H1 (cell line): Measurements from ENCODE around the gene ACP6. TPM values are rescaled to one million over a fixed set of nuclear protein-coding genes. Genes with fewer than 3 reads are reported as not detected.

Source experiments
- CTCF ChIA-PET: fragments of 300-600 bp; sonication (Branson Sonifier 250); formaldehyde crosslinking; loops from one replicate; lab custom pipeline; 2021; ENCODE audit not compliant: partially characterized antibody; lab: Charles Lee
- POLR2A ChIA-PET: fragments of 300-600 bp; sonication (Branson Sonifier 250); formaldehyde crosslinking; loops from one replicate; lab custom pipeline; 2021; ENCODE audit warnings: inconsistent platforms; ENCODE audit not compliant: partially characterized antibody; lab: Charles Lee
- DNase-seq, 2 experiments: peaks; one replicate each; pipeline versions ENCODE4 v3.0.0 to v3.0.0-alpha.2; 2010 to 2022; ENCODE audit warnings: low spot score in 2 of 2, low read depth in 1 of 2, mixed read lengths in 1 of 2
- FAIRE-seq: peaks from 2 replicates; lab custom pipeline; 2011; peaks lifted over from hg19 to GRCh38; lab: Jason Lieb, UNC
- H2AFZ ChIP-seq: 2 replicates; pipeline ENCODE4 v1.8.1; 2012; ENCODE audit warnings: low read length, inconsistent platforms
- H2AK5ac ChIP-seq: 2 replicates; pipeline ENCODE4 v1.6.1; 2013; ENCODE audit warnings: low read depth, low read length
- H2BK120ac ChIP-seq: replicated peaks from 2 replicates; pipeline ENCODE3; 2013; ENCODE audit warnings: low read depth, low read length, inconsistent platforms
- H2BK12ac ChIP-seq: 2 replicates; pipeline ENCODE4 v1.6.1; 2013; ENCODE audit warnings: low read depth, low read length
- H2BK15ac ChIP-seq: 2 replicates; pipeline ENCODE4 v1.6.1; 2013; ENCODE audit warnings: low read length
- H2BK20ac ChIP-seq: 2 replicates; pipeline ENCODE4 v1.6.1; 2013; ENCODE audit warnings: low read length
- H2BK5ac ChIP-seq: 2 replicates; pipeline ENCODE4 v1.6.1; 2013; ENCODE audit warnings: low read depth, low read length
- H3K14ac ChIP-seq: 2 replicates; pipeline ENCODE4 v1.6.1; 2013; ENCODE audit warnings: inconsistent platforms; ENCODE audit not compliant: insufficient read length
- H3K18ac ChIP-seq: 2 replicates; pipeline ENCODE4 v1.6.1; 2013; ENCODE audit warnings: low read length; ENCODE audit errors: extremely low read depth
- H3K23ac ChIP-seq: 2 replicates; pipeline ENCODE4 v1.6.1; 2013; ENCODE audit warnings: inconsistent platforms; ENCODE audit not compliant: insufficient read length
- H3K23me2 ChIP-seq: 2 replicates; pipeline ENCODE4 v1.6.1; 2013; ENCODE audit warnings: low read depth, low read length
- H3K27ac ChIP-seq: 2 replicates; pipeline ENCODE4 v1.6.1; 2011; ENCODE audit warnings: low read depth, low read length, inconsistent platforms
- H3K27me3 ChIP-seq, 4 experiments: replicated peaks in 1 of 4; 1 replicate in 1 of 4; 2 replicates in 3 of 4; pipeline versions ENCODE4 v1.6.1 to v1.8.1; 2011 to 2013; ENCODE audit warnings: low read length in 3 of 4, mild to moderate bottlenecking in 3 of 4, inconsistent platforms in 2 of 4, mixed read lengths in 2 of 4, moderate library complexity in 1 of 4; ENCODE audit not compliant: control insufficient read depth in 3 of 4, insufficient read depth in 3 of 4; ENCODE audit errors: extremely low read depth in 1 of 4
- H3K36me3 ChIP-seq, 4 experiments: 2 replicates each; pipeline versions ENCODE4 v1.6.1 to v1.8.1; 2011 to 2013; ENCODE audit warnings: mild to moderate bottlenecking in 4 of 4, low read length in 3 of 4, moderate library complexity in 2 of 4, control low read depth in 1 of 4, inconsistent platforms in 1 of 4; ENCODE audit not compliant: insufficient read depth in 4 of 4, control insufficient read depth in 2 of 4
- H3K4ac ChIP-seq: replicated peaks from 2 replicates; pipeline ENCODE3; 2013; ENCODE audit warnings: low read length, low read depth, mixed read lengths, inconsistent platforms; ENCODE audit not compliant: insufficient read length
- H3K4me1 ChIP-seq, 4 experiments: replicated peaks in 1 of 4; 1 replicate in 1 of 4; 2 replicates in 3 of 4; pipeline versions ENCODE4 v1.6.1 to v1.8.1; 2011 to 2013; ENCODE audit warnings: low read length in 3 of 4, inconsistent platforms in 2 of 4, mixed read lengths in 1 of 4; ENCODE audit not compliant: insufficient read depth in 4 of 4, control insufficient read depth in 3 of 4
- H3K4me2 ChIP-seq, 2 experiments: 2 replicates each; pipeline versions ENCODE4 v1.6.1 to v1.8.1; 2011 to 2013; ENCODE audit warnings: low read depth in 2 of 2, low read length in 2 of 2, control low read depth in 1 of 2, inconsistent platforms in 1 of 2, mild to moderate bottlenecking in 1 of 2; ENCODE audit not compliant: insufficient read depth in 1 of 2
- H3K4me3 ChIP-seq, 4 experiments: fragments of 200-600, 300-600 bp in 1 of 4; sonication (generic), shearing (Covaris generic), sonication (Bioruptor Twin) in 1 of 4; 2 replicates each; pipeline versions ENCODE4 v1.5.1 to v1.8.1; 2011 to 2016; ENCODE audit warnings: low read length in 4 of 4, low read depth in 3 of 4, control low read depth in 2 of 4, inconsistent platforms in 2 of 4, mild to moderate bottlenecking in 2 of 4, mixed read lengths in 1 of 4, moderate library complexity in 1 of 4; ENCODE audit not compliant: insufficient read depth in 2 of 4; ENCODE audit errors: extremely low read depth in 1 of 4
- H3K56ac ChIP-seq: replicated peaks from 2 replicates; pipeline ENCODE3; 2013; ENCODE audit warnings: low read depth, mild to moderate bottlenecking, mixed read lengths, low read length, inconsistent platforms; ENCODE audit not compliant: insufficient read length
- H3K79me1 ChIP-seq: 2 replicates; pipeline ENCODE4 v1.6.1; 2013; ENCODE audit warnings: low read depth, low read length, control low read depth
- H3K79me2 ChIP-seq, 2 experiments: 2 replicates each; pipeline versions ENCODE4 v1.6.1 to v1.8.1; 2012 to 2013; ENCODE audit warnings: low read length in 2 of 2, mild to moderate bottlenecking in 2 of 2, inconsistent platforms in 1 of 2; ENCODE audit not compliant: insufficient read depth in 2 of 2, control insufficient read depth in 1 of 2
- H3K9ac ChIP-seq, 4 experiments: replicated peaks in 1 of 4; 1 replicate in 1 of 4; 2 replicates in 3 of 4; pipeline versions ENCODE4 v1.6.1 to v1.8.1; 2011 to 2013; ENCODE audit warnings: low read depth in 3 of 4, low read length in 3 of 4, control low read depth in 2 of 4, mild to moderate bottlenecking in 2 of 4, moderate library complexity in 2 of 4, inconsistent platforms in 1 of 4; ENCODE audit errors: extremely low read depth in 1 of 4
- H3K9me3 ChIP-seq, 2 experiments: 2 replicates each; pipeline versions ENCODE4 v1.6.1 to v1.8.1; 2012 to 2013; ENCODE audit warnings: mild to moderate bottlenecking in 2 of 2, moderate library complexity in 2 of 2, control low read depth in 1 of 2, inconsistent platforms in 1 of 2, low read depth in 1 of 2, low read length in 1 of 2, mixed read lengths in 1 of 2; ENCODE audit not compliant: insufficient read depth in 2 of 2
- H4K20me1 ChIP-seq, 2 experiments: replicated peaks in 1 of 2; 2 replicates each; pipeline versions ENCODE3 to v1.8.1; 2011 to 2013; ENCODE audit warnings: inconsistent platforms in 2 of 2, low read length in 2 of 2, mild to moderate bottlenecking in 1 of 2; ENCODE audit not compliant: insufficient read depth in 2 of 2, control insufficient read depth in 1 of 2
- H4K5ac ChIP-seq: 2 replicates; pipeline ENCODE4 v1.6.1; 2013; ENCODE audit warnings: low read length, low read depth, mixed read lengths, inconsistent platforms; ENCODE audit not compliant: insufficient read length
- H4K8ac ChIP-seq: 2 replicates; pipeline ENCODE4 v1.8.0; 2013; ENCODE audit warnings: mild to moderate bottlenecking, moderate library complexity, low read length, inconsistent platforms; ENCODE audit not compliant: insufficient read depth; ENCODE audit errors: extremely low read depth
- H4K91ac ChIP-seq: replicated peaks from 2 replicates; pipeline ENCODE3; 2013; ENCODE audit warnings: low read length, mixed read lengths, inconsistent platforms; ENCODE audit not compliant: insufficient read length
- BACH1 ChIP-seq: IDR thresholded peaks from 2 replicates; pipeline ENCODE4 v1.6.1; 2012; ENCODE audit warnings: low read length, improper control_type of control experiment
- CEBPB ChIP-seq: IDR thresholded peaks from 2 replicates; pipeline ENCODE4 v1.6.1; 2012; ENCODE audit warnings: low read depth, low read length
- CHD1 ChIP-seq: IDR thresholded peaks from 2 replicates; pipeline ENCODE4 v1.6.1; 2012; ENCODE audit warnings: low read depth, low read length, improper control_type of control experiment
- HDAC6 ChIP-seq: IDR thresholded peaks from one replicate; pipeline ENCODE4 v1.7.1; 2012; ENCODE audit warnings: low read depth, mild to moderate bottlenecking, inconsistent platforms, low read length, moderate library complexity
- KDM4A ChIP-seq: IDR thresholded peaks from one replicate; pipeline ENCODE4 v1.7.1; 2012; ENCODE audit warnings: low read depth, mild to moderate bottlenecking, moderate library complexity, low read length, inconsistent platforms; ENCODE audit not compliant: severe bottlenecking
- POLR2A ChIP-seq, 2 experiments: IDR thresholded peaks; 1 replicate in 1 of 2; 2 replicates in 1 of 2; pipeline ENCODE4 v1.6.1; 2011; ENCODE audit warnings: low read depth in 2 of 2, low read length in 2 of 2, mild to moderate bottlenecking in 2 of 2; ENCODE audit errors: control extremely low read depth in 1 of 2
- RFX5 ChIP-seq: IDR thresholded peaks from 2 replicates; pipeline ENCODE4 v1.6.1; 2011; ENCODE audit warnings: low read depth, low read length, improper control_type of control experiment, borderline replicate concordance
- SIN3A ChIP-seq, 2 experiments: IDR thresholded peaks in 1 of 2; conservative IDR thresholded peaks in 1 of 2; 2 replicates each; pipeline ENCODE4 v1.6.1; 2011 to 2012; ENCODE audit warnings: low read length in 2 of 2, improper control_type of control experiment in 1 of 2, low read depth in 1 of 2, mild to moderate bottlenecking in 1 of 2
- SIX5 ChIP-seq: IDR thresholded peaks from 2 replicates; pipeline ENCODE4 v1.6.1; 2011; ENCODE audit warnings: mild to moderate bottlenecking, low read depth, low read length
- WGBS, 2 experiments: shearing (Covaris generic) in 1 of 2; methylation state at CpG; one replicate each; pipeline versions ENCODE4 v1.1.6 to v1.1.7; 2013 to 2015; ENCODE audit warnings: low lambda C conversion rate in 2 of 2, mixed read lengths in 2 of 2, inconsistent platforms in 1 of 2, low coverage in 1 of 2, missing lambda C conversion rate in 1 of 2; ENCODE audit not compliant: insufficient replicate concordance in 2 of 2, insufficient coverage in 1 of 2, insufficient read length in 1 of 2; ENCODE audit errors: extremely low coverage in 1 of 2, missing lambda C conversion rate in 1 of 2; 5-methylcytosine and 5-hydroxymethylcytosine counted together
- long read RNA-seq, 2 experiments: library from RNA in 1 of 2; library from capped mRNA in 1 of 2; stranded (forward); transcript quantifications; one replicate each; pipeline ENCODE4 v2.0.0, GENCODE V29; 2021; ENCODE audit warnings: inconsistent platforms in 1 of 2
- polyA minus RNA-seq, 3 experiments: library from RNA; depleted of rRNA, polyadenylated mRNA; stranded (reverse); fragments of >200 nt; gene quantifications; 1 replicate in 2 of 3; 2 replicates in 1 of 3; pipeline ENCODE4 v1.2.3, GENCODE V29; 2011
- polyA plus RNA-seq, 7 experiments: library from polyadenylated mRNA; depleted of rRNA in 3 of 7; stranded (reverse) in 5 of 7; unstranded in 2 of 7; fragments of >200 nt in 5 of 7; fragments of 200-250 nt in 2 of 7; gene quantifications; 1 replicate in 5 of 7; 2 replicates in 1 of 7; 4 replicates in 1 of 7; pipeline versions ENCODE4 v1.2.1 to v1.2.3, GENCODE V29; 2011 to 2013; ENCODE audit warnings: missing spikeins in 2 of 7, mixed read lengths in 2 of 7
- total RNA-seq: library from RNA; stranded (reverse); fragmentation: NEBNext Ultra II Directional; extraction: Animal tissue kit (Norgen Biotek cat#: 25700); gene quantifications from 2 replicates; pipeline ENCODE4 v1.2.1, GENCODE V29; 2021

ACP6 gene
- total RNA-seq (17.1 and 17.7 TPM in 2 replicates), polyA plus RNA-seq (2011; rRNA removed) (11.3 and 11.4 TPM in 2 replicates), polyA minus RNA-seq (2011; rRNA and poly(A)+ RNA removed) (14.4 and 16.6 TPM in 2 replicates)
- polyA plus RNA-seq (2011; cell fraction: cytosol; rRNA removed), result 15.8 TPM
- 42.6 TPM for polyA plus RNA-seq (2011; cell fraction: nucleus; rRNA removed)
- polyA plus RNA-seq (2012, experiment 1 of 2), result 15.5 to 21.6 TPM (median 16.7 TPM) in 4 replicates
- 8.1 TPM for polyA plus RNA-seq (2012, experiment 2 of 2)
- polyA plus RNA-seq (2013, experiment 1 of 2), result 13.1 TPM
- polyA plus RNA-seq (2013, experiment 2 of 2), result 13.4 TPM
- polyA minus RNA-seq (2011; cell fraction: cytosol; rRNA and poly(A)+ RNA removed), result 8.4 TPM
- polyA minus RNA-seq (2011; cell fraction: nucleus; rRNA and poly(A)+ RNA removed), result 26.4 TPM
- long read RNA-seq, experiment 1, full-length matches to known transcripts, result 5 of 13 reads
- long read RNA-seq, experiment 1, partial matches to known transcripts, result 3 of 13 reads
- long read RNA-seq, experiment 1, other reads (novel, unspliced or antisense), result 5 of 13 reads
- long read RNA-seq, experiment 2, full-length matches to known transcripts, result 7 of 9 reads
- long read RNA-seq, experiment 2, partial matches to known transcripts, result 0 of 9 reads
- long read RNA-seq, experiment 2, other reads (novel, unspliced or antisense), result 2 of 9 reads

DNA sequence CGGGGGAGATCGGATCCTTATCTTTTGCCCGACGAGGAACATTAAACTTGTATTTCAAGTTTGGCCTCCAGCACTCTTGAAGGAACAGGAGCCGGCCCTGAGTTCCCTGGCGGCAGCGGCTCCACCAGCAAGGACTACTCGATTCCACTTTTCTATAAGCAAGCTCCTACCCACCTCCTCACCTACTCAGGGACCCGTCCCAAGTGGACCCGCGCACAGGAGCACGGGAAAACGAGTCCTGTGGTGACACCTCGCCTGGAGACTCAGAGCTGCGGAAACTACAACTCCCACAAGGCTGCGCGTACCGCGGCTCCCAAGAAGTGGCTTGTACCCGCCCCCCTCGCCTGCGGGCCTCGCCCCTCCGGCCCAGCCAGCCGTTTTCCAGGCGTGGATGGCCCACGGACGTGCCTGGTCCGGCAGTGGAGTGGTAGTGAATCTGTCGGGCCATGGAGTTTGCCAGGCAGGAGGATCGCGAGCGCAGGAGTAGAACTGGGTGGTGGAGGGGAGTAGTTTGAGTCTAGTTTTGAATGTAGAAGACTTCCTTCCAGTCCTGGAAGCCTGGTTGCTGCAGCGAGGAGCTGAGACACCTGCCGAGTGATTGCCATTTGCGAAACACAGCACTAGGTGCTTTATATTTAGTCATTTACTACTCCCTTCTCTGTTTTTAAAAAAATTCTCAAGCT is at the start of gene ACP6:
Gene ACP6 (minus strand): TSS at position 206 of the 683 bp plus-strand sequence. CDS start 476 bp downstream, outside the sequence.
- WGBS, 2 experiments, result 4% methylated on average over 35 of the region's 36 CpGs; no CpG with 5 or more reads in 1 of the 2 experiments
- peak within 1 kb of the TSS; percentile 87; the same call in 1 of the 2 replicates for H2BK5ac ChIP-seq
- peak within 1 kb of the TSS; percentile 89; the same call in 1 of the 2 replicates for H2BK15ac ChIP-seq
- peak; percentile 42 for FAIRE-seq
- H3K23me2 ChIP-seq, result peaks cover 8% of the 10 kb centered on the region
- H3K4me3 ChIP-seq, result peak within 1 kb of the TSS; percentile 52 to 79 (median 72)
- H4K20me1 ChIP-seq, result no peaks in the 10 kb centered on the region
- ChIA-PET POLR2A (interaction anchor here (0.8 to 1.9 kb wide), 8 partner anchors 9 to 586 kb away, joined by 3 to 6 read pairs (median 4); no protein-coding TSS in a partner anchor), CTCF (interaction anchor here (1.0 to 1.6 kb wide), 4 partner anchors 29 to 223 kb away, joined by 3 to 6 read pairs (median 4); no protein-coding TSS in a partner anchor)
- no peak within 1 kb of the TSS for H3K23ac ChIP-seq
- H3K79me1 ChIP-seq, result no peaks in the 10 kb centered on the region; the same call in 1 of the 2 replicates
- H3K4me1 ChIP-seq, result peaks cover 0 to 6% (median 2%) of the 10 kb centered on the region in 4 experiments; a peak in 2 of 7 replicates
- H3K9me3 ChIP-seq, result no peaks in the 10 kb centered on the region
- H3K79me2 ChIP-seq, result peaks cover 3 to 13% of the 10 kb centered on the region in 2 experiments; a peak in 3 of 4 replicates
- H3K36me3 ChIP-seq, result no peaks in the 10 kb centered on the region
- H2BK120ac ChIP-seq, result peak within 1 kb of the TSS; percentile 9
- peak within 1 kb of the TSS; percentile 87; the same call in 1 of the 2 replicates for H4K8ac ChIP-seq
- peak within 1 kb of the TSS; percentile 88 for H4K5ac ChIP-seq
- H3K27me3 ChIP-seq, result no peaks in the 10 kb centered on the region
- peak within 1 kb of the TSS; percentile 75 for H3K56ac ChIP-seq
- H2BK20ac ChIP-seq, result no peak within 1 kb of the TSS
- H3K4me2 ChIP-seq, result peak within 1 kb of the TSS; percentile 67 to 94
- peak within 1 kb of the TSS; percentile 93 for H3K18ac ChIP-seq
- no peak within 1 kb of the TSS for H3K27ac ChIP-seq
- H3K9ac ChIP-seq, result peak within 1 kb of the TSS in 3 of 4 experiments; percentile 54 to 56 (median 55); a peak in 6 of 7 replicates
- DNase-seq, result peak; percentile 91 to 93
- H2BK12ac ChIP-seq, result peak within 1 kb of the TSS; percentile 71; the same call in 1 of the 2 replicates
- H4K91ac ChIP-seq, result peak within 1 kb of the TSS; percentile 86
- peak within 1 kb of the TSS; percentile 87 for H2AFZ ChIP-seq
- H3K4ac ChIP-seq, result no peak within 1 kb of the TSS
- H2AK5ac ChIP-seq, result no peak within 1 kb of the TSS
- H3K14ac ChIP-seq, result no peak within 1 kb of the TSS
- no peak for TF ChIP-seq KDM4A
- TF ChIP-seq CHD1, result no peak
- peak; percentile 34; the same call in 1 of the 2 replicates for TF ChIP-seq CEBPB
- TF ChIP-seq POLR2A (IDR thresholded peaks at IDR 0.05; ENCODE audit: control extremely low read depth in 1 of 2, low read depth in 2 of 2, low read length in 2 of 2), result peak in 1 of 2 experiments; percentile 52; a peak in 1 of 3 replicates
- TF ChIP-seq SIX5, result peak; percentile 90
- no peak for TF ChIP-seq HDAC6
- TF ChIP-seq BACH1, result peak; percentile 17
- TF ChIP-seq RFX5, result no peak
- TF ChIP-seq SIN3A (conservative IDR thresholded peaks at IDR 0.05 in 1 of 2, IDR thresholded peaks at IDR 0.05 in 1 of 2; ENCODE audit: low read depth in 1 of 2, low read length in 2 of 2), result peak in 1 of 2 experiments; percentile 73; a peak in 1 of 4 replicates
